GM12878 (cell line): ENCODE data around the gene CHMP6.

Experiments used
- CEBPB ChIP-seq, 2 experiments: fragments of 150-350 bp in 1 of 2; IDR thresholded peaks; 2 replicates each; pipeline ENCODE4 v1.6.1; 2012 to 2014; ENCODE audit warnings: low read depth in 2 of 2, low read length in 2 of 2, borderline replicate concordance in 1 of 2, inconsistent platforms in 1 of 2
- CHD2 ChIP-seq: IDR thresholded peaks from 2 replicates; pipeline ENCODE4 v1.6.1; 2011; ENCODE audit warnings: low read depth, low read length, improper control_type of control experiment, borderline replicate concordance
- CTCF ChIP-seq, 3 experiments: IDR thresholded peaks in 2 of 3; conservative IDR thresholded peaks in 1 of 3; 2 replicates each; pipeline ENCODE4 v1.5.1; 2011; ENCODE audit warnings: low read depth in 3 of 3, low read length in 3 of 3, mild to moderate bottlenecking in 3 of 3, control low read depth in 2 of 3, moderate library complexity in 2 of 3, inconsistent platforms in 1 of 3, mixed read lengths in 1 of 3; ENCODE audit not compliant: control insufficient read depth in 2 of 3, insufficient read depth in 1 of 3; ENCODE audit errors: extremely low read depth in 1 of 3
- EP300 ChIP-seq, 2 experiments: fragments of 150-350 bp in 1 of 2; IDR thresholded peaks; 2 replicates each; pipeline ENCODE4 v1.6.1; 2011 to 2012; ENCODE audit warnings: low read depth in 2 of 2, low read length in 2 of 2, borderline replicate concordance in 1 of 2, improper control_type of control experiment in 1 of 2, inconsistent platforms in 1 of 2; ENCODE audit not compliant: control insufficient read depth in 1 of 2
- ETV6 ChIP-seq, 2 experiments: fragments of 450-650 bp in 1 of 2; IDR thresholded peaks in 1 of 2; conservative IDR thresholded peaks in 1 of 2; 2 replicates each; pipeline ENCODE4 v1.6.1; 2014; ENCODE audit warnings: antibody characterized with exemption in 1 of 2, borderline replicate concordance in 1 of 2, low read depth in 1 of 2, mild to moderate bottlenecking in 1 of 2, moderate library complexity in 1 of 2
- IKZF1 ChIP-seq: fragments of 450-650 bp; conservative IDR thresholded peaks from 2 replicates; pipeline ENCODE4 v1.6.1; 2017; ENCODE audit warnings: antibody characterized with exemption, mild to moderate bottlenecking
- MAX ChIP-seq: IDR thresholded peaks from 2 replicates; pipeline ENCODE4 v1.6.1; 2012; ENCODE audit warnings: low read depth, low read length, improper control_type of control experiment
- MTA3 ChIP-seq: IDR thresholded peaks from 2 replicates; pipeline ENCODE4 v1.6.1; 2012; ENCODE audit warnings: low read length, inconsistent platforms, borderline replicate concordance
- MYC ChIP-seq: IDR thresholded peaks from 2 replicates; pipeline ENCODE4 v1.6.1; 2011; ENCODE audit warnings: mild to moderate bottlenecking, low read length, moderate library complexity, inconsistent platforms; ENCODE audit not compliant: insufficient read depth, insufficient replicate concordance, insufficient read length, severe bottlenecking
- REST ChIP-seq: IDR thresholded peaks from 2 replicates; pipeline ENCODE4 v1.6.1; 2012; ENCODE audit warnings: mild to moderate bottlenecking, low read depth, low read length
- SPI1 ChIP-seq: IDR thresholded peaks from 2 replicates; pipeline ENCODE4 v1.6.1; 2011; ENCODE audit warnings: low read depth, mild to moderate bottlenecking, low read length, moderate library complexity, borderline replicate concordance; ENCODE audit not compliant: insufficient read depth
- USF2 ChIP-seq: IDR thresholded peaks from 2 replicates; pipeline ENCODE4 v1.6.1; 2011; ENCODE audit warnings: low read depth, low read length, improper control_type of control experiment, borderline replicate concordance
- ZBTB11 ChIP-seq: fragments of 450-650 bp; formaldehyde crosslinking; IDR thresholded peaks from 2 replicates; pipeline ENCODE4 v1.5.0; 2022; ENCODE audit warnings: mild to moderate bottlenecking, missing genetic modification characterization

GRCh38 chr17:80970762-80971703 lies 20.6 kb upstream of the CHMP6 start:
- TF ChIP-seq MAX (no peak), CEBPB (IDR thresholded peaks at IDR 0.05; ENCODE audit: borderline replicate concordance in 1 of 2, low read depth in 2 of 2, low read length in 2 of 2) (no peak), CHD2 (no peak), CTCF (IDR thresholded peaks at IDR 0.05 in 2 of 3, conservative IDR thresholded peaks at IDR 0.05 in 1 of 3; ENCODE audit: control insufficient read depth in 2 of 3, extremely low read depth in 1 of 3, insufficient read depth in 1 of 3, low read depth in 3 of 3, low read length in 3 of 3) (no peak), USF2 (no peak), IKZF1 (no peak), REST (no peak), ETV6 (conservative IDR thresholded peaks at IDR 0.05 in 1 of 2, IDR thresholded peaks at IDR 0.05 in 1 of 2; ENCODE audit: borderline replicate concordance in 1 of 2, low read depth in 1 of 2) (no peak), EP300 (IDR thresholded peaks at IDR 0.05; ENCODE audit: borderline replicate concordance in 1 of 2, control insufficient read depth in 1 of 2, low read depth in 2 of 2, low read length in 2 of 2) (no peak), MYC (no peak), ZBTB11 (no peak), SPI1 (no peak), MTA3 (no peak)
